GM21390 (cell line): ENCODE results near the gene SCUBE1.
"Not testable (repeated sequence)": the region's sequence is repeated elsewhere in the genome, so short reads cannot be mapped to it uniquely, and the experiment has no call there.

ENCODE experiments used
- ATAC-seq: cut with Tn5 transposase; IDR thresholded peaks from one replicate; pipeline ENCODE4 v1.9.1; 2021; ENCODE audit not compliant: unreplicated experiment

SCUBE1 gene

DNA sequence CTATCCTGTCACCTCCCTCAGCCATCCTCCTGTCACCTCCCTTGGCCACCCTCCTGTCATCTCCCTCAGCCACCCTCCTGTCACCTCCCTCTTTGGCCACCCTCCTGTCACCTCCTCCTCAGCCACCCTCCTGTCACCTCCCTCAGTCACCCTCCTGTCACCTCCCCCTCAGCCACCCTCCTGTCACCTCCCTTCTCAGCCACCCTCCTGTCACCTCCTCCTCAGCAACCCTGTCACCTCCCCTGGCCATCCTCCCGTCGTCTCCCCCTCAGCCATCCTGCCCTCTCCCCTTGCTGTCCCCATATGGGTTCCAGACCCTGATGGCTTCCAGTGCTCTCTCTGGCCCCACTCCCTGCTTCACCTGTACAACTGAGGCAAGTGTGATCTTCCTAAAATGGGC lies 61.8 kb downstream of the SCUBE1 start:
- ATAC-seq: no peak

GRCh38 chr22:43280523-43280886 lies 62.7 kb downstream of the SCUBE1 start:
- ATAC-seq: not testable (repeated sequence)

GRCh38 chr22:43279867-43280522 lies 63.2 kb downstream of the SCUBE1 start:
- ATAC-seq: no peak

GRCh38 chr22:43277987-43278601 lies 65.1 kb downstream of the SCUBE1 start:
- ATAC-seq: no peak

- no peak for ATAC-seq
Measured at GRCh38 chr22:43277091-43277490, 66.1 kb downstream of the SCUBE1 start.

DNA sequence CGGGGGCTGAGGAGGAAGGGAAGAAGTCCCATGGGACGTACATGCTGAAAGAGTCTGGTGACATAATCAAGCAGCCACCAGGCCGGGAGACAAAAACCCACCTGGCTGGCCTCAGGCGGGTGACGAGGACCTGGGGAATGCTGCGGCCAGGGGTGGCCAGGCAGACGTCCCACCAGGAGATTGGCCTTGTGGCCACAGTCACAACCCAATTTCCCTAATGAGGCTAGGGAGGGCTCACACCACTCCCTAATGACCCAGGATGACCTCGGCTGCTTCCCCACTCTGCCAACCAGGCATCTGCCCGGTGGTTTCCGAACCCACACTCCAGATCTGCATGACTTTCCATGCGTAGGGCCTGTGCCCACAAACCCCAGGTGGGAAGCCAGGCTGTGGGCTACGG lies 66.9 kb downstream of the SCUBE1 start:
- no peak for ATAC-seq

- no peak for ATAC-seq
Measured at GRCh38 chr22:43275545-43276317, 67.4 kb downstream of the SCUBE1 start.

- ATAC-seq: no peak
Measured at GRCh38 chr22:43274595-43275240, 68.5 kb downstream of the SCUBE1 start.

- ATAC-seq: no peak
Measured at GRCh38 chr22:43273902-43274484, 69.2 kb downstream of the SCUBE1 start.

DNA sequence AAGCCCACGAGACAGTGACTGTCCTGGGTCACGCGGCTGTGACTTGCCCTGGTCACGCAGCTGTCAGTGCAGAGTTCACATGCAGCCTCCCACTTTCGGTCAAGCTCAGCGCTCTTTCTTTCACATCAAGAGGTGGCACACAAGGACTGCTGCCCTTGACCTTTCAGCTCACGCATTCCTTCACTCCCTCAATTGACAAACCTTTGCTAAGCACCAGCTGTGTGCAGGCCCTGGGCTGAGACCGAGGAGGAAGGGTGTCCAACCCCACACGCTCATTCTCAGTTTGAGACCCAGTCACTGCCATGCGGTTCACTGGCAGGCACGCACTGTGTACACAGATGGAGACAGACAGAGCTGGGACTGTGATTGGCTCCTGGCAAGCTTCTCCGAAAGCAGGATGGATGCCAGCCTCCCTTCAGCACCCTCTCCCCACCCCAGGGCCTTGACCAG lies 70.3 kb downstream of the SCUBE1 start:
- no peak for ATAC-seq

DNA sequence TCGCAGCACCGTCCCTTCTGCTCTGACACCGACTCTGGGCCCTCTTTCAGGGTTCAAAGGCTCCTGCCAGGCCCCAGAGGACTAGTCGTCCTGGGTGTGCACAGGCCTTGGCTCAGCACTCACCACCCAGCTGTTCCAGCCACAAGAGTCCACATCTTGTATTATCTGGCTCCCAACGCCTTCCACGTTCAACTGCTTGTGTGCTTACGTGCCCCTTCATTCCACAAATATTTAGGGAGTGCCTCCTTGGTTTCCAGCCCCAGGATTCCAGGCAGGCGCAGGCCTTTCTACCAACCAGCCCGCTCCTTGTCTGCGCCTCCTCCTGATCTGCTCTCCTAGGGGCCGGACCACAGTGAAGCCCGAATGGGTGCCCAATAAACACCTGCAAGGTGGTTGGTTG lies 70.9 kb downstream of the SCUBE1 start:
- ATAC-seq: no peak

DNA sequence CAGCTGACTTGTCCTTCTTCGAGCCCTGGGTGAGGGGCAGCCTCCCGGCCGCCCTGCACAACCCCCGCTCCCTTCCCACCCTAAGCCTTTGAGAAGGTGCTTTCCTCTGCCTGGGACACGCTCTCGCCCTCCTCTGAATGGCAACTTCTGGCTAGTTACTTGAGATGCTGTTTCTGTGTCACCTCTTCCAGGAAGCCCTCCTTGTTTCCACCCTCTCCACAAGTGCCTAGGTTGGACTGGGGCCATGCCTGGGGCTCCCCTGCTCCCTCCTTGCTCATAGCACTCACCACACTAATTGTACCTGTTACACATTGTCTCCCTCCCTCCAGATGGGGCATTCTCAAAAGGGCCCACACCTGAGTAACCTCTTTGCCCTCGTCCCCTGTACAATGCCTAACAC lies 72.2 kb downstream of the SCUBE1 start:
- ATAC-seq: no peak

- ATAC-seq: no peak
Measured at GRCh38 chr22:43270314-43270908, 72.8 kb downstream of the SCUBE1 start.

DNA sequence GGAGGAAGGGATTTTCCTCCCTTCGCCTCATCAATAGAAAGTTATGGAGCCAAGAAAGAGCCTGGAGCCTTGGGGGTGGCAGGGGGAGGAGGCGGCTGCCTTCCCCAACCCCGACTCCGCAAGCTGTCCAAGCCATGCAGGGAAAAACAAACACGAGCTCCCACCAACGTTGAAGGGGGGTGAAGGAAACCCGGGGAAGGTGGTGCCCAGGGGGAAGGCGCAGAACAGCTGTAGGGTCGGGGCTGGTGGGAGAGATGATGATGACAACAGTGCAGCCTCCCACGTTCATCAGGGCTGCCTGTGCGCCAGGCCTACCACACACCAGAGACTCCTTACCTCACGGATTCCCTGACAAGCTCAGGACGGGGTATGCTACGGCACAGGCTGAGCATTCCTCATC lies 73.5 kb downstream of the SCUBE1 start:
- ATAC-seq: no peak

DNA sequence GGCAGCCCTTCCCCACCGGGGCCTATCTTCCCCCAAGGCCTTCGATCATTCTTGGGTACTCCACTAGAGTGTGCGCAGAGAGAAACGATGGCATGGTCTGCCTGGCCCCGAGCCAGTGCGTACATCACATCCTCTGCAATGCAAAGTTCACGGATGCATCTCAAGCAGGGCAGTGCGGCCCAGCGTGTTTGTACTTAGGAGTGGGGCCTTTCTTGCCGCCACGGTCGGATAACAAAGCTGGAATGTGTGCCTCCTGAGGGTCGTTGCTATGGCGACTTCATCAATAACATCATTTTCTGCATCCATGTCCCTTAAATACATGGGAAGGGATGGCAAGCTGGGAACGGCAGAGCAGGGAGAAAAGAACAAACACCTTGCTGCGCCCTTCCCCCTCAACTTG lies 73.9 kb downstream of the SCUBE1 start:
- ATAC-seq: no peak

DNA sequence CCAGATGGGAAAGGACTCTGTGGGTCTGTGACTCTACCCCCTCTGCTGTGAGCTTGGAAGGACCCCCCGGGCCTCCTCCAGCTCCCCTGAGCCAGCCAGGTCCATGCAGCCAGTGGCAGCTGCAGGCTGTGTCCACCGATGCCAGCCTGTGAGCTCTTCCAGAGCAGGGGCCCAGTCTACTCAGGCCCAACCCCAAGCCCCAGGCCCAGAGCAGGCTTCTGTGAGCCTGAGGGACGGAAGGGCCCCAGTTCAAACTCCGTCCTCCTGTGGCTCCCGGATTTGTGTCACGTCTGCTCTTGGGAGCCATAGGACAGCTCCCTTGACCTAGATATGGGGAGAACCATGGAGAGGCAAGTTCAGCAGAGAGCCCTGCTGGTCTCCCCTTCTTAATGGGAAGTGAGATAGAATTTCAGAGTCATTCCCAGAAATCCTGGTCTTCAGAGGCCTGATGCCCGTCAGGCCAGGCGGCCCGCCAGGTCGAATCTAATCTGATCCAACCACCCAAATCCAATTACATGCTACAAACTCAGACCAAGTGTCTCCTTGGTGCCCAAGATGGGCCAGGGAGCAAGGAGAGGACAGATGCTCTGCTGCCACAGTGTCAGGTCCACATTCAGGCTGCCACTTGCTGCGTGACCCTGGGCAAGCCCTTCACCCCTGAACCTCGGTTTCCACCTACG lies 75.1 kb downstream of the SCUBE1 start:
- ATAC-seq: no peak

GRCh38 chr22:43267332-43267980 lies 75.7 kb downstream of the SCUBE1 start:
- no peak for ATAC-seq

- ATAC-seq: no peak
Measured at GRCh38 chr22:43266076-43266475, 77.1 kb downstream of the SCUBE1 start.

- peak; percentile 73 for ATAC-seq
Measured at GRCh38 chr22:43263645-43264514, 79.3 kb downstream of the SCUBE1 start.
